Keratinocyte (primary cell): ENCODE results near the gene PSTPIP2.

ENCODE experiments used
- EZH2 ChIP-seq: IDR thresholded peaks from one replicate; pipeline ENCODE4 v1.6.1; 2012; ENCODE audit warnings: inconsistent platforms, mild to moderate bottlenecking, low read length, moderate library complexity
- TF ChIP-seq, protein P1 (sequence below), 3 experiments: IDR thresholded peaks in 1 of 3; conservative IDR thresholded peaks in 1 of 3; optimal IDR thresholded peaks in 1 of 3; 2 replicates in 2 of 3; 3 replicates in 1 of 3; pipeline versions ENCODE3 to v1.5.1; 2011; ENCODE audit warnings: low read length in 3 of 3, mild to moderate bottlenecking in 3 of 3, moderate library complexity in 2 of 3, control low read depth in 1 of 3, inconsistent platforms in 1 of 3; ENCODE audit not compliant: insufficient read depth in 2 of 3; ENCODE audit errors: extremely low read depth in 1 of 3

DNA sequence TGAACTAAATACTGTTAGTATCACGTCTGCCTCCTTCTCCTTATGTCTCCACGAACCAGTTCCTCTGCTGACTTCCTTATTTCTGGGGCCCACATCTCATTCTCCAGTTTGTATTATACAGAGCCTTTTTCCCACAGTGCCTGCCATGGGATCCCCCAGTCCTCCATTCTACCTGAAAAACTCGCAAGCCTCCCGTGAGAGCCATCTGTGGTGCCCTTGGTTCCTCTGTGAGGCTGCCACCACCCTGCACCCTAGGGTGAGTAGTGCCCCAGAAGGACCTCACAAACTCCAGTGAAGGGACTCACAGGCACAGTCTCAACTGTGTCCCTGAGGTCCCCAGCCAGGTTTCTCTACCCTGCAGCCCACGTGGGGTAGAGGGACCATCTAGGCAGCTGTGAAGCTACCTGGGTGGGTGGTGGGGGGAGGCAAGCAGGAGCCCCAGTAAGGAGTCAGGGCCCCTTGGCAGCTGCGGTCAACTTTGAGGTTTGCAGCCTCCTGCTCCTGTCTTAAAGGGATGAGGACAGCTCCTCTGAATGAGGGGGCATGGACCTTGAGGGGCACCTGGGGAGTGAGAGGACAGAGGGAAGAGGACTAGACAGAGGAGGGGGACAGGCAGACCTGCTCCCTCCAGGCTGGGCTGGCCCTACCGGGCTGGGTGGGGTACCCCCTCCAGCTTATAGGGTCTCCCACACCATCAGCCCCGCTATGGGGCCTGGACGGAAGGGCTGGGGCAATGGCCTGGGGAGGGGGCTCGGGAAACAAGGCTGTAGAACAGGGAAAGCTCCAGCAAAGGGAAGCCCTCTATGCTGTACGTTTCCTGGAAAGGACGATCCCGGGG is 1.0 kb downstream of the PSTPIP2 start:
- TF ChIP-seq, protein P1, sequence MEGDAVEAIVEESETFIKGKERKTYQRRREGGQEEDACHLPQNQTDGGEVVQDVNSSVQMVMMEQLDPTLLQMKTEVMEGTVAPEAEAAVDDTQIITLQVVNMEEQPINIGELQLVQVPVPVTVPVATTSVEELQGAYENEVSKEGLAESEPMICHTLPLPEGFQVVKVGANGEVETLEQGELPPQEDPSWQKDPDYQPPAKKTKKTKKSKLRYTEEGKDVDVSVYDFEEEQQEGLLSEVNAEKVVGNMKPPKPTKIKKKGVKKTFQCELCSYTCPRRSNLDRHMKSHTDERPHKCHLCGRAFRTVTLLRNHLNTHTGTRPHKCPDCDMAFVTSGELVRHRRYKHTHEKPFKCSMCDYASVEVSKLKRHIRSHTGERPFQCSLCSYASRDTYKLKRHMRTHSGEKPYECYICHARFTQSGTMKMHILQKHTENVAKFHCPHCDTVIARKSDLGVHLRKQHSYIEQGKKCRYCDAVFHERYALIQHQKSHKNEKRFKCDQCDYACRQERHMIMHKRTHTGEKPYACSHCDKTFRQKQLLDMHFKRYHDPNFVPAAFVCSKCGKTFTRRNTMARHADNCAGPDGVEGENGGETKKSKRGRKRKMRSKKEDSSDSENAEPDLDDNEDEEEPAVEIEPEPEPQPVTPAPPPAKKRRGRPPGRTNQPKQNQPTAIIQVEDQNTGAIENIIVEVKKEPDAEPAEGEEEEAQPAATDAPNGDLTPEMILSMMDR (optimal IDR thresholded peaks at IDR 0.05 in 1 of 3, IDR thresholded peaks at IDR 0.05 in 1 of 3, conservative IDR thresholded peaks at IDR 0.05 in 1 of 3; ENCODE audit: extremely low read depth in 1 of 3, insufficient read depth in 2 of 3, low read length in 3 of 3) = no peak
- no peak for TF ChIP-seq EZH2
